ENCODE data around the gene NAA15. TPM values are rescaled to one million over a fixed set of nuclear protein-coding genes. Genes with fewer than 3 reads are reported as not detected.
A peak's percentile ranks its signal among the peaks of the same experiment; 100 is the strongest.
"Not testable (repeated sequence)": the region's sequence is repeated elsewhere in the genome, so short reads cannot be mapped to it uniquely, and the experiment has no call there.

NAA15 gene
- 46.5 and 51.4 TPM in 2 replicates for total RNA-seq (ENCODE audit: low replicate concordance)

GRCh38 chr4:139301113-139301820 lies at the start of gene NAA15:
TSS of gene NAA15 (plus strand) at chr4:139301505. CDS start at chr4:139301778, 273 bp downstream.
- no peak for TF ChIP-seq CTCF (IDR thresholded peaks at IDR 0.05; ENCODE audit: insufficient read depth, low read length)

GRCh38 chr4:139253046-139253445 lies 48.3 kb upstream of the NAA15 start:
- no peak overlapping the region for H3K4me3 ChIP-seq (ENCODE audit: low read depth, low read length)
- no peak for DNase-seq (ENCODE audit: low read depth)
- no peak for TF ChIP-seq CTCF (IDR thresholded peaks at IDR 0.05; ENCODE audit: insufficient read depth, low read length)

More at GRCh38 chr4:139301113-139301820, at the start of gene NAA15:
- DNase-seq (ENCODE audit: low read depth): peak; percentile 96
- peak within 1 kb of the TSS; percentile 93 for H3K4me3 ChIP-seq (ENCODE audit: low read depth, low read length)

- no peak overlapping the region for H3K4me3 ChIP-seq (ENCODE audit: low read depth, low read length)
- DNase-seq (ENCODE audit: low read depth): peak; percentile 36
- no peak for TF ChIP-seq CTCF (IDR thresholded peaks at IDR 0.05; ENCODE audit: insufficient read depth, low read length)
Measured at GRCh38 chr4:139253713-139254112, 47.6 kb upstream of the NAA15 start.

- H3K4me3 ChIP-seq (ENCODE audit: low read depth, low read length); DNase-seq (ENCODE audit: low read depth): not testable (repeated sequence)
Measured at GRCh38 chr4:139255581-139255980, 45.7 kb upstream of the NAA15 start.

GRCh38 chr4:139256349-139256748 lies 45.0 kb upstream of the NAA15 start:
- H3K4me3 ChIP-seq (ENCODE audit: low read depth, low read length): no peak overlapping the region
- DNase-seq (ENCODE audit: low read depth): no peak
- no peak for TF ChIP-seq CTCF (IDR thresholded peaks at IDR 0.05; ENCODE audit: insufficient read depth, low read length)

- no peak overlapping the region for H3K4me3 ChIP-seq (ENCODE audit: low read depth, low read length)
- DNase-seq (ENCODE audit: low read depth): no peak
- TF ChIP-seq CTCF (IDR thresholded peaks at IDR 0.05; ENCODE audit: insufficient read depth, low read length): no peak
Measured at GRCh38 chr4:139265654-139266053, 35.7 kb upstream of the NAA15 start.

GRCh38 chr4:139266208-139266582 lies 35.1 kb upstream of the NAA15 start:
- no peak for TF ChIP-seq CTCF (IDR thresholded peaks at IDR 0.05; ENCODE audit: insufficient read depth, low read length)

More at GRCh38 chr4:139266208-139266582, 35.1 kb upstream of the NAA15 start:
- no peak for DNase-seq (ENCODE audit: low read depth)
- peak overlapping the region; percentile 57 for H3K4me3 ChIP-seq (ENCODE audit: low read depth, low read length)
